ENCODE data around the gene SERINC2. TPM values are rescaled to one million over a fixed set of nuclear protein-coding genes. Genes with fewer than 3 reads are reported as not detected.

SERINC2 gene
- total and polyA plus RNA-seq, 4 donors = 6.1 to 59.1 (median 38.8) TPM

DNA sequence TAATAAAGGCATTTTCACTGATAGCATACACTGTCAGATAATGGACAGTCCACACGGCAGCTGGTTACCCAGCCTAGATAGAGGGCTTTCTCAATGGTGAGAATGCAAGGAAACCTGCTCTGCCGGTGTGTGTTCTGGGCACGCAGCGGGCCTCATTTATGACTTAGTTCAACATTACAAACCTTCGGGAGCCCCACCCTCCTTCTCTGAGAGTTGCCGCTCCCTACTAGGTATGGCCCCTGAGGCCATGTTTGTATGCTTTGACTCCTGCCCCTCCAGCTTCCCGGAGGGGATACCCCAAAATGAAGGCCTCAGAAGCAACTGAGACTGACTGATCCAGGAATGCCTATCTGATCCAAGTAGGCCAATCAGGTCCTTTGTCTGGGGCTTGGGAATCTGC, 22.9 kb upstream of the SERINC2 start:
- H3K9me3 ChIP-seq (ENCODE audit: control insufficient read depth in 4 of 4, insufficient read depth in 3 of 4, low read length in 3 of 4) = no peaks in the 10 kb centered on the region
- TF ChIP-seq, protein P1, sequence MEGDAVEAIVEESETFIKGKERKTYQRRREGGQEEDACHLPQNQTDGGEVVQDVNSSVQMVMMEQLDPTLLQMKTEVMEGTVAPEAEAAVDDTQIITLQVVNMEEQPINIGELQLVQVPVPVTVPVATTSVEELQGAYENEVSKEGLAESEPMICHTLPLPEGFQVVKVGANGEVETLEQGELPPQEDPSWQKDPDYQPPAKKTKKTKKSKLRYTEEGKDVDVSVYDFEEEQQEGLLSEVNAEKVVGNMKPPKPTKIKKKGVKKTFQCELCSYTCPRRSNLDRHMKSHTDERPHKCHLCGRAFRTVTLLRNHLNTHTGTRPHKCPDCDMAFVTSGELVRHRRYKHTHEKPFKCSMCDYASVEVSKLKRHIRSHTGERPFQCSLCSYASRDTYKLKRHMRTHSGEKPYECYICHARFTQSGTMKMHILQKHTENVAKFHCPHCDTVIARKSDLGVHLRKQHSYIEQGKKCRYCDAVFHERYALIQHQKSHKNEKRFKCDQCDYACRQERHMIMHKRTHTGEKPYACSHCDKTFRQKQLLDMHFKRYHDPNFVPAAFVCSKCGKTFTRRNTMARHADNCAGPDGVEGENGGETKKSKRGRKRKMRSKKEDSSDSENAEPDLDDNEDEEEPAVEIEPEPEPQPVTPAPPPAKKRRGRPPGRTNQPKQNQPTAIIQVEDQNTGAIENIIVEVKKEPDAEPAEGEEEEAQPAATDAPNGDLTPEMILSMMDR (IDR thresholded peaks at IDR 0.05; ENCODE audit: control extremely low read depth, extremely low read depth) = no peak
- peak; percentile 45 to 76 (median 50) for DNase-seq
- WGBS, 2 donors = 66 to 88% methylated on average over 7 of the region's 7 CpGs
- H3K36me3 ChIP-seq (ENCODE audit: control insufficient read depth in 4 of 4, insufficient read depth in 4 of 4, low read length in 4 of 4) = no peaks in the 10 kb centered on the region
- H3K27ac ChIP-seq (ENCODE audit: low read depth in 1 of 2, low read length in 1 of 2) = no peak overlapping the region
- H3K9ac ChIP-seq (ENCODE audit: insufficient read depth in 1 of 2, low read length in 2 of 2) = peak overlapping the region in 1 of 2 donors; percentile 0
- no peak for ATAC-seq (ENCODE audit: insufficient read depth, low FRiP score)
- no peaks in the 10 kb centered on the region for H3K27me3 ChIP-seq (ENCODE audit: control insufficient read depth in 3 of 3, insufficient read depth in 3 of 3, low read length in 2 of 3)
- H3K4me3 ChIP-seq = no peak overlapping the region
- H3K4me1 ChIP-seq (ENCODE audit: control insufficient read depth in 5 of 5, insufficient read depth in 5 of 5, low read length in 5 of 5) = peaks cover 0 to 6% (median 0%) of the 10 kb centered on the region in 5 donors

DNA sequence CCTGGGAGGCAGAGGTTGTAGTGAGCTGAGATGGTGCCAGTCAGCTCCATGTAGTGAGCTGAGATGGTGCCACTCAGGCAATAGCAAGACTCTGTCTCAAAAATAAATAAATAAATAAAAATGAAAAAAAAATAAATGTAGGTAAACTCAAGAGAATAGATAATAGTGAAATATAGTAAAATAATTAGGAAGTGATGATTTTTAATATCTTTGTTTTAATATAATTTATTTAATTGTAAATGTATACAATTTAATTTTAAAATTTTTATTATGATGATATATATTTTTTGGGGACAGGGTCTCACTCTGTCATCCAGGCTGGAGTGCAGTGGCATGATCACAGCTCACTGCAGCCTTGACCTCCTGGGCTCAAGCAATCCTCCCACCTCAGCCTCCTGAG, 19.6 kb upstream of the SERINC2 start:
- TF ChIP-seq, protein P1 (IDR thresholded peaks at IDR 0.05; ENCODE audit: control extremely low read depth, extremely low read depth) = no peak
- no peak for ATAC-seq (ENCODE audit: insufficient read depth, low FRiP score)

DNA sequence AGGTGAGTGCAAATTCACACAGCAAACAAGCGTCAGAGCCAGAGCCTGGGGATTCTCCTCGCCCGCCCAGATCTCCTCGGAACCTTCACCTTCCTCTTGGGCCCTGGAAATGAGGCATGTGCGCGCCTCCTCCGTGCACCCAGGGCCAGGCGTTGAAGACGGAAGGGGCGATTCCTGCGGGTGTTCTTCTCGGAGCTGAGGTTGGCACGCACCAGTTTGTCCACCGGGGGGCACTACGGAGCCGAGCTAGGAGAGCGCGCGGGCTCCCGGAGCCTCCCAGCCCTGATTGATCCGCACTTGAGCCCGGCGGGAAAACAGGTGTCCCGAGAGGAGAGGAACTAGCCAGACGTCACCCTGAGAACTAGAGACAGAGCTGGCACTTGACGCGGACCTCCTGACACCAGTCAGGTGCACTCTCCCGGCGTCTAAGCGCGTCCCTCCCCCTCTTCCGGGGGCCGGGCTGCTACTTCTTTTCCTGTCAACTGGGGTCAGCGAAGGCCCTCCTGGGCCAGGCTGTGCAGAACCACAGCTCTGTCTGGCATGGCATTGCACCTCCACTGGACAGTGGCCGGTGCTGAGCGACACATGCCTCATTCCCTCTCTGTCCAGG, 18.3 kb upstream of the SERINC2 start:
- Histone ChIP-seq H3K27ac (ENCODE audit: low read depth in 1 of 2, low read length in 1 of 2) (peak overlapping the region in 1 of 2 donors; percentile 58), H3K4me3 (no peak overlapping the region), H3K9ac (ENCODE audit: insufficient read depth in 1 of 2, low read length in 2 of 2) (no peak overlapping the region), H3K27me3 (ENCODE audit: control insufficient read depth in 3 of 3, insufficient read depth in 3 of 3, low read length in 2 of 3) (no peaks in the 10 kb centered on the region), H3K9me3 (ENCODE audit: control insufficient read depth in 4 of 4, insufficient read depth in 3 of 4, low read length in 3 of 4) (no peaks in the 10 kb centered on the region), H3K36me3 (ENCODE audit: control insufficient read depth in 4 of 4, insufficient read depth in 4 of 4, low read length in 4 of 4) (no peaks in the 10 kb centered on the region), H3K4me1 (ENCODE audit: control insufficient read depth in 5 of 5, insufficient read depth in 5 of 5, low read length in 5 of 5) (peaks cover 0 to 6% (median 0%) of the 10 kb centered on the region in 5 donors)
- DNase-seq (peak; percentile 77 to 82 (median 77)), ATAC-seq (ENCODE audit: insufficient read depth, low FRiP score) (peak; percentile 92)
- 1% methylated on average over 35 to 36 of the region's 36 CpGs for WGBS, 2 donors
- TF ChIP-seq, protein P1 (IDR thresholded peaks at IDR 0.05; ENCODE audit: control extremely low read depth, extremely low read depth) = peak; percentile 77

More for the DNA sequence above, 19.6 kb upstream of the SERINC2 start:
- no peak overlapping the region for H3K9ac ChIP-seq (ENCODE audit: insufficient read depth in 1 of 2, low read length in 2 of 2)
- no peak for DNase-seq
- no peak overlapping the region for H3K4me3 ChIP-seq
- no peaks in the 10 kb centered on the region for H3K27me3 ChIP-seq (ENCODE audit: control insufficient read depth in 3 of 3, insufficient read depth in 3 of 3, low read length in 2 of 3)
- no peaks in the 10 kb centered on the region for H3K36me3 ChIP-seq (ENCODE audit: control insufficient read depth in 4 of 4, insufficient read depth in 4 of 4, low read length in 4 of 4)
- H3K27ac ChIP-seq (ENCODE audit: low read depth in 1 of 2, low read length in 1 of 2) = no peak overlapping the region
- H3K9me3 ChIP-seq (ENCODE audit: control insufficient read depth in 4 of 4, insufficient read depth in 3 of 4, low read length in 3 of 4) = no peaks in the 10 kb centered on the region
- H3K4me1 ChIP-seq (ENCODE audit: control insufficient read depth in 5 of 5, insufficient read depth in 5 of 5, low read length in 5 of 5) = peaks cover 0 to 6% (median 0%) of the 10 kb centered on the region in 5 donors

Measured in lung (tissue), 12 donors.